Left ventricle myocardium inferior (tissue), 1 donor: ENCODE measurements around the gene QRICH2. TPM values are rescaled to one million over a fixed set of nuclear protein-coding genes. Genes with fewer than 3 reads are reported as not detected.
"Not testable (repeated sequence)": the region's sequence is repeated elsewhere in the genome, so short reads cannot be mapped to it uniquely, and the experiment has no call there.

Source experiments
- DNase-seq: peaks from one replicate; pipeline ENCODE4 v3.0.0-alpha.2; 2020
- H3K27ac ChIP-seq: fragments of 200-600 bp; replicated peaks from 2 replicates; pipeline ENCODE4 v1.8.0; 2021
- H3K27me3 ChIP-seq: fragments of 200-600 bp; 2 replicates; pipeline ENCODE4 v1.8.0; 2021; ENCODE audit warnings: low read depth
- H3K36me3 ChIP-seq: fragments of 200-600 bp; 2 replicates; pipeline ENCODE4 v1.8.0; 2021
- H3K4me1 ChIP-seq: fragments of 200-600 bp; 2 replicates; pipeline ENCODE4 v1.8.0; 2021
- H3K4me3 ChIP-seq: fragments of 200-600 bp; 2 replicates; pipeline ENCODE4 v1.8.0; 2021; ENCODE audit warnings: mild to moderate bottlenecking, moderate library complexity
- H3K9me3 ChIP-seq: fragments of 200-600 bp; replicated peaks from 2 replicates; pipeline ENCODE4 v1.8.0; 2021
- CTCF ChIP-seq: fragments of 200-600 bp; IDR thresholded peaks from 2 replicates; pipeline ENCODE4 v1.8.0; 2021; ENCODE audit warnings: antibody characterized with exemption, mild to moderate bottlenecking, borderline replicate concordance
- intact Hi-C: fragments of 100-400 bp; cut with micrococcal nuclease; formaldehyde crosslinking; loops from one replicate; pipeline ENCODE4 v1.11.0; 2022
- total RNA-seq: library from RNA; stranded (reverse); fragmentation: NEBNext Ultra II Directional; extraction: Animal tissue kit (Norgen Biotek cat#: 25700); gene quantifications from one replicate; pipeline ENCODE4 v1.2.1, GENCODE V29; 2021
- donor health status: DM: no; HTN: yes; CAD: no; lungs with severe emphysema.

The QRICH2 gene
- total RNA-seq, 1 donor from 2014 or later, result 2.4 TPM

- no peaks in the 10 kb centered on the region for H3K9me3 ChIP-seq
- H3K36me3 ChIP-seq, result peaks cover 15% of the 10 kb centered on the region
- intact Hi-C loops, result no loop called here
- H3K27me3 ChIP-seq, result no peaks in the 10 kb centered on the region
- no peak for TF ChIP-seq CTCF
- peak overlapping the region; percentile 96 for H3K27ac ChIP-seq
- no peak for DNase-seq
- peak overlapping the region; percentile 93 for H3K4me3 ChIP-seq
- peaks cover 85% of the 10 kb centered on the region for H3K4me1 ChIP-seq
These were observed 38.8 kb downstream of the QRICH2 start for GRCh38 chr17:76268991-76269981.

- TF ChIP-seq CTCF, result no peak
- Histone ChIP-seq H3K4me3 (peak overlapping the region; percentile 93), H3K36me3 (peaks cover 15% of the 10 kb centered on the region), H3K27ac (peak overlapping the region; percentile 96), H3K27me3 (no peaks in the 10 kb centered on the region), H3K9me3 (no peaks in the 10 kb centered on the region), H3K4me1 (peaks cover 84% of the 10 kb centered on the region)
- intact Hi-C loops, result no loop called here
- DNase-seq, result peak; percentile 84
These were observed 39.9 kb downstream of the QRICH2 start for GRCh38 chr17:76268015-76268749.

GRCh38 chr17:76267581-76268001, 40.5 kb downstream of the QRICH2 start:
- H3K36me3 ChIP-seq, result peaks cover 15% of the 10 kb centered on the region
- intact Hi-C loops, H3K9me3 ChIP-seq, H3K27me3 ChIP-seq, DNase-seq: not testable (repeated sequence)
- H3K4me1 ChIP-seq, result peaks cover 84% of the 10 kb centered on the region
- H3K27ac ChIP-seq, result peak overlapping the region; percentile 96
- peak overlapping the region; percentile 93 for H3K4me3 ChIP-seq

- TF ChIP-seq CTCF, result no peak
- peaks cover 15% of the 10 kb centered on the region for H3K36me3 ChIP-seq
These were observed 41.0 kb downstream of the QRICH2 start for GRCh38 chr17:76267051-76267576.

GRCh38 chr17:76266244-76266938, 41.7 kb downstream of the QRICH2 start:
- Histone ChIP-seq H3K4me1 (peaks cover 78% of the 10 kb centered on the region), H3K27me3 (no peaks in the 10 kb centered on the region), H3K36me3 (peaks cover 15% of the 10 kb centered on the region), H3K4me3 (peak overlapping the region; percentile 93), H3K9me3 (no peaks in the 10 kb centered on the region), H3K27ac (peak overlapping the region; percentile 96)
- intact Hi-C loops, result no loop called here
- TF ChIP-seq CTCF, result no peak
- no peak for DNase-seq

More at GRCh38 chr17:76267051-76267576, 41.0 kb downstream of the QRICH2 start:
- Histone ChIP-seq H3K4me3 (peak overlapping the region; percentile 93), H3K27me3 (no peaks in the 10 kb centered on the region), H3K27ac (peak overlapping the region; percentile 96), H3K9me3 (no peaks in the 10 kb centered on the region), H3K4me1 (peaks cover 84% of the 10 kb centered on the region)
- no peak for DNase-seq
- intact Hi-C loops, result no loop called here
